Nephron (organoid): ENCODE data around the gene STT3B.

Experiments
- H3K27ac Mint-ChIP-seq, 3 experiments: 2 replicates each; pipeline ENCODE4 v1.8.0; 2020; ENCODE audit warnings: mixed read lengths in 3 of 3, mild to moderate bottlenecking in 2 of 3, moderate library complexity in 1 of 3
- H3K27me3 Mint-ChIP-seq: 2 replicates; pipeline ENCODE4 v1.8.0; 2021; ENCODE audit warnings: low read depth, mild to moderate bottlenecking, moderate library complexity, mixed read lengths
- H3K36me3 Mint-ChIP-seq: 2 replicates; pipeline ENCODE4 v1.8.0; 2020; ENCODE audit warnings: low read depth, mixed read lengths
- H3K4me1 Mint-ChIP-seq: 2 replicates; pipeline ENCODE4 v1.8.0; 2020; ENCODE audit warnings: mixed read lengths
- H3K4me3 Mint-ChIP-seq, 3 experiments: 2 replicates each; pipeline ENCODE4 v1.8.0; 2020; ENCODE audit warnings: mild to moderate bottlenecking in 3 of 3, mixed read lengths in 3 of 3, moderate library complexity in 2 of 3
- H3K9me3 Mint-ChIP-seq: 2 replicates; pipeline ENCODE4 v1.8.0; 2020; ENCODE audit warnings: mixed read lengths
- CTCF ChIP-seq, 3 experiments: fragments of 200-600 bp; sonication (generic); IDR thresholded peaks; one replicate each; pipeline ENCODE4 v1.5.0; 2021; ENCODE audit warnings: antibody characterized with exemption in 3 of 3; ENCODE audit not compliant: unreplicated experiment in 3 of 3

Gene STT3B

GRCh38 chr3:31616711-31617110 lies 84.0 kb downstream of the STT3B start:
- TF ChIP-seq CTCF (IDR thresholded peaks at IDR 0.05; ENCODE audit: unreplicated experiment in 3 of 3), result no peak
- H3K27me3 Mint-ChIP-seq, result no peaks in the 10 kb centered on the region
- H3K27ac Mint-ChIP-seq, result no peak overlapping the region
- peaks cover 9% of the 10 kb centered on the region for H3K4me1 Mint-ChIP-seq
- H3K9me3 Mint-ChIP-seq, result no peaks in the 10 kb centered on the region
- no peak overlapping the region for H3K4me3 Mint-ChIP-seq
- peaks cover 64% of the 10 kb centered on the region for H3K36me3 Mint-ChIP-seq

GRCh38 chr3:31620656-31621055 lies 87.9 kb downstream of the STT3B start:
- no peak for TF ChIP-seq CTCF (IDR thresholded peaks at IDR 0.05; ENCODE audit: unreplicated experiment in 3 of 3)
- no peak overlapping the region for H3K4me3 Mint-ChIP-seq
- H3K36me3 Mint-ChIP-seq, result peaks cover 65% of the 10 kb centered on the region
- H3K4me1 Mint-ChIP-seq, result peaks cover 4% of the 10 kb centered on the region
- H3K27me3 Mint-ChIP-seq, result no peaks in the 10 kb centered on the region
- no peaks in the 10 kb centered on the region for H3K9me3 Mint-ChIP-seq
- no peak overlapping the region for H3K27ac Mint-ChIP-seq

GRCh38 chr3:31621314-31621713 lies 88.6 kb downstream of the STT3B start:
- Mint-ChIP-seq H3K4me3 (no peak overlapping the region), H3K9me3 (no peaks in the 10 kb centered on the region), H3K27me3 (no peaks in the 10 kb centered on the region), H3K4me1 (no peaks in the 10 kb centered on the region), H3K27ac (no peak overlapping the region), H3K36me3 (peaks cover 66% of the 10 kb centered on the region)
- TF ChIP-seq CTCF (IDR thresholded peaks at IDR 0.05; ENCODE audit: unreplicated experiment in 3 of 3), result no peak

GRCh38 chr3:31622636-31623288 lies 90.0 kb downstream of the STT3B start:
- no peaks in the 10 kb centered on the region for H3K27me3 Mint-ChIP-seq
- peaks cover 71% of the 10 kb centered on the region for H3K36me3 Mint-ChIP-seq
- H3K9me3 Mint-ChIP-seq, result no peaks in the 10 kb centered on the region
- H3K27ac Mint-ChIP-seq, result no peak overlapping the region
- TF ChIP-seq CTCF (IDR thresholded peaks at IDR 0.05; ENCODE audit: unreplicated experiment in 3 of 3), result no peak
- H3K4me3 Mint-ChIP-seq, result no peak overlapping the region
- H3K4me1 Mint-ChIP-seq, result no peaks in the 10 kb centered on the region

GRCh38 chr3:31624083-31624709 lies 91.5 kb downstream of the STT3B start:
- peaks cover 77% of the 10 kb centered on the region for H3K36me3 Mint-ChIP-seq
- TF ChIP-seq CTCF (IDR thresholded peaks at IDR 0.05; ENCODE audit: unreplicated experiment in 3 of 3), result no peak
- no peaks in the 10 kb centered on the region for H3K27me3 Mint-ChIP-seq

GRCh38 chr3:31625358-31625757 lies 92.6 kb downstream of the STT3B start:
- Mint-ChIP-seq H3K4me1 (no peaks in the 10 kb centered on the region), H3K27me3 (no peaks in the 10 kb centered on the region), H3K36me3 (peaks cover 80% of the 10 kb centered on the region), H3K4me3 (no peak overlapping the region), H3K9me3 (no peaks in the 10 kb centered on the region), H3K27ac (no peak overlapping the region)
- no peak for TF ChIP-seq CTCF (IDR thresholded peaks at IDR 0.05; ENCODE audit: unreplicated experiment in 3 of 3)

More at GRCh38 chr3:31624083-31624709, 91.5 kb downstream of the STT3B start:
- Mint-ChIP-seq H3K9me3 (no peaks in the 10 kb centered on the region), H3K27ac (no peak overlapping the region), H3K4me1 (no peaks in the 10 kb centered on the region), H3K4me3 (no peak overlapping the region)
